ENCODE measurements around the gene PLXNA2.

Gene PLXNA2

DNA sequence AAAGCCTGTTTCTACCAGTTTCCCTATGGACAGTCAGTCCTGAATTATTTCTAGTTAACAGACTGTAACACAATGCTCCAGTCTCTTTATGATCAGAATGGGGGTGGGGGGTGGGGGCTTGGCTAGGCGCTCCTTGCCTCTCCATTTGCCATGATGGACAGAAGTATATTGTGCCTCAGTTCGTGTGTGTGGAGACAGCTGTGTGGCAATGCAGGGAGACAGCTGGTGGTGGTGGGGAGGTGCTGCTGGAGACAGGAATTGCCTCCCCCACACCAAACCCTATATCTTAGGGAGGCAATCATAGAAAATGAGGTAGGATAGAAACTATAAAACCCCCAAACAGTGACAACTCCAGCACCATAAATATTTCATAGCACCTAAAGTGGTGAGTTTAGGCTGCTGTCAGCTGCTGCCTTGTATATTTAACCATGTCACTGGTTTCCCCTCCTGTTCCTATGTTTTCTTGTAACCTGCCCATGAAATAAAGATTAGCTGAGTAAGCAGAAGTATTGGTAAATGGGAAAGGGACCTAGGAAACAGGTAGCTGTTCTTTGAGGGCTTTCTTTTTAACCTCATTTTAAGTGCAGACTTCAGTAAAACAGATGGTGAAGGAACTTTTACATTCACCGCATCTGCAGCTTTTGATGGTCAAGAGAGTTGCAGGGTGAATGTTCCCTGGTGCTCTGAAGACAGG is 3.4 kb downstream of the PLXNA2 start:
- no peak for DNase-seq

DNA sequence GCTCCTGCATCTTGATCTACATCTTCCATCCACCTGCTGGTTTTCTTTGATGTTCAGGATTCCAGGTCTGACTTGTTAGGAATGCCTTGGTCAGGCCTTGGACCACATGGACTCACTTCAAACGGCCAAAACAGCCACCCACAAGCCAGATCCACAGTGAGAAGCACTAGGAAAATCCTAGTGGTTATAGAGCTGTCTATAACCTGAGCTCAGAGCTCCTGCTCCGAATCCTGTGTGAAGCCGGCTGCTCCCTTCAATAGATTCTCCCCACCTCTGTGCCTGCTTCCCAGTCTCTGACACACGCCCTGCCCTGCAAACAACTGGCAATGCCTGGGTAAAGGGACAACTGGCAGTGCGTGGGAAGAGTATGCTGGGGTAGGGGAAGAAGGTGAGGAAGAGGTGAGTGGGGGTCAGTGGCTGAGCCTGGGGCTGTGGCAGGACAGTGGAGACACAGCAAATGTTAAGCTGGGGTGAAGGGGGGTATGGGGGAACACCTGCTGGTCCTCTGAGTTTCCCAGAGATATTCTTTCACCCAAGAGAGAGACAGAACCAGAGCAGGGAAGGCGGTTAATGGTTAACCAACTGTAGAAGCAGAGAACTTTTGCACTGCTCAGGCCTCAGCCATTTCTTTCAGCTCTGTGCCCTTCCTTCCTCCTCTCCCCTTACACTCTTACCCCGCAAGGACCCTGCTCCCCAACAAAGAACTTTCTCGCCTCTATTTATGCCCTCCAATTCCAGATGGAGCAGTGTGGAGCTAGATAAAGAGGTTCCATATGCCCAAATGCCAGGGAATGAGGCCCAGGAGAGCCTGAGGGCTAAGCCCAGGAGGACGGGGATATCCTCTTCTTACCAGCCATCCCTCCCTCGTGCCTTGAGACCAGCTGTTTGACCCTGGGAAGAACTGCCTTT is 4.5 kb downstream of the PLXNA2 start:
- DNase-seq: no peak

DNA sequence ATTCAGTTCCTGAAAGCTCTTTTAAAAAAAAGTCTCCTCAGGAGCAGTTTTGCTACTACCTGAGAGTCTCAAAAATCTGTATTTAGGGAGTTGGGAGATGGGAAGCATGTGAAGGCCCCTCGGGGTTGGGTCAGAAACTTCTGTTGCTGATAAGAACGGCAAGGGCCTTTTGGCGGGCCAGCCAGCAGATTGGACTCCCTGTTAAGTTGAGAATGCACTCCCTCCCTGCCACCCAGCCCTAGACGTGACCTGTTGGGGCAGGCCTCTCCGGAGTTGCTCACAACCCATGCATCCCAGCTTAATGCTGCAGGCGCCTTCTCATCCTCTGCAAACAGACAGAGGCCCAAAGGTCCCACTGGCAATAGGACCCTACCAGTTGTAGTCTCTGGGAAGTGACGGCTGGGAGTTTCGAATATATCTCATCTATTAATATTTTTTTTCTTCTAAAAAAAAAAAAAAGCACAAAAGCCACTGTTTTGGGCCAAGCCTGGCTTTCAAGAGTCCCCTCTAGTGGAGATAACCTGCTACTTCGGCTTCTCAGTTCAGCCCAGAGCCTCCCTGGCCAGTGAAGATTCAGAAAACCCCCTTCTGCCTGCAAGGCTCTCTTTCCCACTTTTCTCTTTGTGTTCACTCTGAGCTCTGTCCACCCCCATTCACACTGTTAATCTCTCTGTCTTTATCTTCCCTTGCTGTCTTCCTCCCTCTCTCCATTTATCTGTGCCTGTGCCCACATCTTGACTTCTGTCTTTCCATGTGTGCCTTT is 5.3 kb downstream of the PLXNA2 start:
- peak; percentile 13 to 28 for DNase-seq

DNA sequence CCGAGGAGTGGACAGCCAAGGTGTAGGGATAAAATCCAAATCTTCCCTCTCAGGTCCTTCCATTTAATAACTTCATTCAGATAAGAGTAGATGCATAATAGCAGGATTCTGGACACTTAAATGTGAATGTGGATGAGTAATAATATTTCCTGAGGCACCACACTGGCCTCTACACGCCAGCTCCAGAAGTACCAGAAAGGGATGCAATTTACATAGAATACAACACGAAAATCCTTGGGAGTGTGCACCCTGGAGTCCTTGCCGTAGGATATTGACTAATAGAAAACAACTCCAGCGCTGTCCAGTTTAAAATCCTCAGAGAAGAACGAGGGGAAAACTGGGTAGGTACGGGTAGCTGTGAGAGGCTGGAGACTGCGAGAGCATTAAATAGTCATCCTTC is 6.9 kb downstream of the PLXNA2 start:
- DNase-seq: no peak

DNA sequence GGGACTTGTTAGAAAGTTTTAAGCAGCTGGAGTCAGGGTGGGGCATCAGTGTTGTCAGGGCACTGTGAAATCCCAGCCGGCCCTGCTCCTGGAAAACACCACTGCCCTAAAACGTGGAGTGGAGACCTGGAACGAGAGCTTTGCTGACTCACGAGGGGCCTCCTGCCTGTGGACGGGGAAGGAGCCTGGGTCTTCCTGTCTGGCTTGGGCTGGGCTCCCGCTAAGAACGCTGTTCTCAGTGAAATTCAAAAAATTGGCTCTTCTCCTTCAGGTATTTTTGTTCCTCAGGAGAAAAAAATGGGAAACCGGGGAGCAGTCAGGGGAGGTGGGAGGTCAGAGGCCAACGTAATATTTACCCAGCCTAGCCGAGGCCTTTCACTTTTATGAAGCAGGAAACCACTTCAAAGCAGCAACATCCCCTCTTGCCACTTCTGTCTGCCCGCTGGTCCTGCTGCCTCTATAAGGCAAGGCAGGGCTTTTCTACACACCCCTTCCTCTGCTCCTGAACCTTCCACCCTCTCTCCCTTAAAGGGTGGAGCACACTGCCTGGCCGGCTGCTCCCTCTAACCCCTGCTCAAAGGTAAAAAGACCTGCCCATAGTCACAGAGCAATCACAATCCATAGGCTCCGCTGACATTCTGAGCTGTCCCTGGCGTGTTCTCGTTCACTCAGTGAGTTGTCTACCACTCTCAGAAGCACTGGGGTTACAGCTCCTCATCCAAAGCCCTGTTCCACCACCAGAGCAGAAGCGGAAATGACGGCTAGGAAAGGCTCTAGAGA is 8.0 kb downstream of the PLXNA2 start:
- no peak for DNase-seq

DNA sequence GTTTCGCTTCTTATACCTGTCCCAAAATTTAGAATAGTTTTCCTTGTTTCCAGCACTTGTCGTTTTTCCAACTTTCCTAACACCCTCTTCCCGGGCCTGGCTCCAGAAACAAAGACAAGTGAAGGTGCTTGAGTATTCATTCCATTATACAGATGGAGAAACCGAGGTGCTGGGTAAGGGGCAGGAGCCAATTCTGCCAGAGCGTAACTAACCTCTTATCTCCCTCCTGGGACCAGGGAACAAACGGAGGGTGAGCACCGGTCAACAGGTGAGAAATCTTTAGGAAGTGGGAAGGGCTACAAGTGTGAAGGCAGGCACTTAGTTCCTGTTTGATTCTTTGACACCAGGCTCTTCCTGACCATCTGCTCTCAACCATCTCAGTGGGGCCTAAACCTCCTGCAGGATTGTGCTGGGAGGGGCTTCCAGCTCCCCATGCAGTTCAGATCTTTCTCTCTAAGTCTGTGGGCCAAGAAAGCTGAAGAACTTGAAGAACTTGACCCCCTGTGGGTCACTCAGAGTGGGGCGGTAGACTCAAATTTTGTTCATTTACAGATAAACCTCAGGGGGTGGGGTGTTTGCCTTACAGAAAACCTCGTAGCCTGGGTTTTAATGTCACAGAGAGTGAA is 8.7 kb downstream of the PLXNA2 start:
- no peak for DNase-seq

DNA sequence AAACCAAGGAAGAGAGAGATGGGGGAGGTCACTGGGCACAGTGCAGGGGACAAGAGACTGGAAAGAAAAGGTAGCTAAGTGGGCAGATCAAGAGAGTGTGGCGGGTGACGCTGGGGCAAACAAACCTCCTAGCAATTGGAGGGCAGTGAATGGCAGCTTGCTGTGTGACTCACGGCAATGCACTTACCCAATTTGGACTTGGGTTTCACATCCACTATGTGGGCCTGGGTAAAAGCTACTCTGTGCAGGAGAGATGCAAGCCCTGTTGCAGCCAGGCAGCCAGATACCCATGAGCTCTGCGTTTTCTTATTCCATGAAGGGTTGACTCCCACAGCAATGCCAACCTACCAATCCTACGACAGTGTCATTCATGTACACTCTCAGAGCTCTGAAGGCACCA is 9.5 kb downstream of the PLXNA2 start:
- no peak for DNase-seq

DNA sequence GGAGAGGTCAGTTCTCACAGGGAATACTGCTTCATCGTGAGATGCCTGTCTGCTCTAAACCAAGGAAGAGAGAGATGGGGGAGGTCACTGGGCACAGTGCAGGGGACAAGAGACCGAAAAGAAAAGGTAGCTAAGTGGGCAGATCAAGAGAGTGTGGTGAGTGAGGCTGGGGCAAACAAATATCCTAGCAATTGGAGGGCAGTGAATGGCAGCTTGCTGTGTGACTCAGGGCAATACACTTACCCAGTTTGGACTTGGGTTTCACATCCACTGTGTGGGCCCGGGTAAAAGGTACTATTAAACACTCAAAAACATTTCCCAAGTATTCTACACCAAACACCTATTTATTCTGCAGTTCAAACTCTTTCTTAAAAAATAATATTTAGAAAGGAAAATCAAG is 10.2 kb downstream of the PLXNA2 start:
- no peak for DNase-seq

DNA sequence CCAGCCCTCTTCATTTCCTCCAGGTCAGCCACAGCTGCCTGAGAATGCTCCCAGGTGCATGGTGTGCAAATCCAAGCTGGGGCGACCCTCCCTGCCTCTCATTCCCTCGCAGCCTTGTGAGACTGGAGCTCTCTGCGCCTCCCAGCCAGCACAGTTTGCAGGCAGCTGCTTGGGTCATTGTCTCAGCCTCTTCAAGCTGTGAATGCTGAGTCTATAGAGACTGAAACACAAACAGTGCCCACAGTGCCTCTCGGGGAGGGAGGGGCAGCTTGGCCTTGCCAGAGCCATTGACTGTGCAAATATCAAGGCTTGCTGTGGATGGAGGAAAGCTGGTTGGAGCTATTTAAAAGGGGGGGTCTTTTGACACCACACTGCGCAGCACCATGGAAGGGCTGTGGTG is 10.6 kb downstream of the PLXNA2 start:
- peak; percentile 97 to 99 for DNase-seq

DNA sequence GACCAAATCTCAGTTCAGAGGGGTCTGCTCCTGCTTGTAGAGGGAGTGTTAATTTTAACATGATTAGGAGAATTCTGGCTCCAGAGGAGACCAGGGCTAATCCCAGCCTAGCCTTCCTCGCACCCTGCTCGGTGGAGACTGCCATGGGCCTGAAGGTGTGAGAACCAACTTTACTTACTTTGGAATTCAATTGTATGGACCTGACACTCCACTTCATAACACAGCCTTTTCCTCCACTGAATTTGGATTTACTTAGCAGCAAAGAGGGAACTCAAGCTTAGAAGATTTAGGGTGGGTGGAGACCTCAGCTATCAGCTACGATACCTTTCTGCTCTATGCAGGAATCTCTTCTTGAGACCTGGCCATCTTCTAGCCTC is 11.5 kb downstream of the PLXNA2 start:
- DNase-seq: no peak

DNA sequence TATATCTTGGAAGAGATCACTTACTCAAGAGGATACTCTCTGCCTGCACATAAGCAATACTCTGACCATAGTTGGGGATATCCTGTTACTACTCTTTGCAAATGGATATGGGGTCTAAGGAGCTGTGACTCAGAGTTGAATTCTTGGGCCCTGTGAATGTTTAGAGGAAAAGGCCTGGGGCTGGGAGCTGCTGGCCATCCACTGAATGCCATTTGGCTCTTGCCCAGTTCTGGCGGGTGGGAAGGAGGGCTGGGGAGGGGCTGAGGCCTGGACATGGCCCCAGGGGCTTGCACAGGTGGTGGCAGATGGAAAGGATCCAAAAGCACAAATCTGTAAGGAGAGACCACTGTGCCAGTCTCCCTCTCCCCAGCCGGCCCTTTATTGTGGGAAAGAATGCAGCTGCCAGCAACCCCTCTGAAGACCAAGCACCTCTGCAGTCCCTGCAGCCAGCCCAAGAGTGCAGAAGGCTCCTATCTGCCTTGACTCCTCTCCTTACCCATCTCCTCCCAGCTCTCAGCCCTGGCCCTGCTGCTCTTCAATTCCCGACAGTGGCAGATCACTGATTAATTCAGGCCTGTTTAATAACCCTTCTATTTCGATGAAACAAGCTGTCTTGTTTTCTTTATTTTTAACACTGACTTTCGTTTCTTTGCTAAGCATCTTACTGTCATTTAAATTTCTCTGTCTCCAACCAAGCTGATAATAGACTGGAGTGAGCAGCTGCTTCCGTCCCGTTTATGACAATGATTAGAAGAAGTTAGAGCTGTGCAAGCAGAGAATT is 12.1 kb downstream of the PLXNA2 start:
- DNase-seq: peak; percentile 64 to 81

DNA sequence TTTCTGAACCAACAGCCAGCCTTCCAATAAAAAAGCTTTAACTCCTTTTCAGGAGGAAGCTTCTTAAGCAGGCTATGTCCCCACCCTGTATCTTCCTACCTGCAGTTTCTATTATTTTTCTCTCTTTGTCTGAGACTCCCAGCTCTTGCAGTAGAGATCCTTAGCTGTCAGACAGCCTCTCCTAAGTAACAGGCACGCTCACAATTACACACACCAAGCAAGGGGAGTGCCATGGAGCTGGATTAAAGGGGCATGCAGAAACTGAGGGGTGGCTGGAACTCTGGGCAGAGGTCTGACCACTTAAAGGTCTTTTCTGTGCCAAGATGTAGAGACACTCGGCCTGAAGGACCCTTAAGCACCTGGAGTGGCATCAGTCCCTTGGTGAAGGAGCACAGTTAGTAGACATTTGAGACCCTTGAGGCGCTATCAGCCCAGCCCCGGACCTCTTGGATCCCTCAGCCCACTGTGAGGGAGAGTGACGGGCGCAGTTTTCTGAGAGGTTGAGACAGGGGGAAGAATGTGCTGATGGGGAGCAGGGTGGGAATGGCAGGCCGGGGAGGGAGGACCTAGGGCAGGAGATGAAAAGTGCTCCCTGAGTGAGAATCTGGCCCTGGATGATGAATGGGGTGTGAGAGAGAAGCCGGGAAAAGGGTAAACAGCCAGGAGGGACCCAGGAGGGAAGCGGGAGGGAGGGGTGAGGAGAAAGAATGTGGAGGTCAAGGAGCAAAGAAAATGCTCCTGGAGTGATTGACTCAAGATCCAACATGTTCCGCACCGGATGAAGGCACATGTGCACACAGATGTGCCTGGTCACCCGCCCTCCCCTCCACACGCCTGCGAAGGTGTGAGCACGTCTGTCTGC is 13.3 kb downstream of the PLXNA2 start:
- no peak for DNase-seq

DNA sequence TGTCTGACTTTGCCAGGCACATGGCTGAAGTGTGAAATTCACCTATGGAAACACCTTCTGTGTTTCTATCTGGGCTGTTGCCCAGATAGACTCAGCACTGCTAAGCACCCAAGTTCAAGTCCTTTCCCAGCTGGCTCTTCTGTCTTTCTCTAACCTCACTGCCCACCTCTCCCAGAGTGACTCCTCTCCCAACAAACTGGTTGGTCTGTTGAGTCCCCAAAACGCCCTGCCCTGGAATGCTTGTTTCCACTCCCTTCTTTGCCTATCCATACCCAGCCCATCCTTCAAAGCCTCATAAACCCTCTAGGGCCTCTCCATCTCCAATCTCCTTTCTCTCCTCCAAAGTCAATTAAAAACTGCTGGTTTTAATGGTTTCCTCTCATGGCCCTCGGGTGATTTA is 15.6 kb downstream of the PLXNA2 start:
- no peak for DNase-seq

DNA sequence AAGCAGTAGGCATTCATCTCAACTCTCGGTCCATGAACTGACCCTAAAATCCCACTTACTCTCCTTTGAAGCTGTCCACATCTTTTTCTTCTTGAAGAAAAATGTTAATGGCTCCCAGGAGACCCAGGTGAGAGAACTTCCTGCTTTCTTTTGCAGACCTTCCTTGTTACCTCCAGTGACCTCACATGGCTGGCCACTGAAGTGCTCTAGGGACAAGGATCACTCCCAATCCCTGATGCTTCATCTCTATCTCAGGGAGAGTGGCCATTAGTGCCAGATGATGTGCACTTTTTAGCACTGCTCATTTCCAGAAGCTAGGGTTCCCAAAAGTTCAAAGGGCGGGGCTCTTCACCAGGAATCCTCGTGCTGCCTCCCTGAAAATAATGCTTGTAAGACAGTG is 16.2 kb downstream of the PLXNA2 start:
- no peak for DNase-seq

DNA sequence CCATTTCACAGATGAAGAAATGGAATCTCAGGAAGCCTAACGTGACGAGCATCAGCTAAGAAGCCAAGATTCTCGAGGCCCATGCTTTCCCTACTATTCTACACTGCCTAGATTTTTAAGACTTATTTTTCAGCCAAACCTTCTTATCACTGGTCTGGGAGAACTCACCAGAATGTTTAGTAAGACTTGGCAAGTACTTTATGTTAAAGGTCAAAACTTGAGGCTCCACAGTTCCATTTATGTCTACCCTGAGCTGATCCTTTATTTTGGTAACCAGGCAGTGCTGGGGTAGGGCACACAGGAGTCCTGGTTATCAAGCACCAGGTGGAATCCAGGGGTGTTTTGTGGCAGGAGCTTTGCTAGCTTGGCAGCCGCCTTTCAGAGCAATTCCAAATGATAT is 16.8 kb downstream of the PLXNA2 start:
- no peak for DNase-seq

DNA sequence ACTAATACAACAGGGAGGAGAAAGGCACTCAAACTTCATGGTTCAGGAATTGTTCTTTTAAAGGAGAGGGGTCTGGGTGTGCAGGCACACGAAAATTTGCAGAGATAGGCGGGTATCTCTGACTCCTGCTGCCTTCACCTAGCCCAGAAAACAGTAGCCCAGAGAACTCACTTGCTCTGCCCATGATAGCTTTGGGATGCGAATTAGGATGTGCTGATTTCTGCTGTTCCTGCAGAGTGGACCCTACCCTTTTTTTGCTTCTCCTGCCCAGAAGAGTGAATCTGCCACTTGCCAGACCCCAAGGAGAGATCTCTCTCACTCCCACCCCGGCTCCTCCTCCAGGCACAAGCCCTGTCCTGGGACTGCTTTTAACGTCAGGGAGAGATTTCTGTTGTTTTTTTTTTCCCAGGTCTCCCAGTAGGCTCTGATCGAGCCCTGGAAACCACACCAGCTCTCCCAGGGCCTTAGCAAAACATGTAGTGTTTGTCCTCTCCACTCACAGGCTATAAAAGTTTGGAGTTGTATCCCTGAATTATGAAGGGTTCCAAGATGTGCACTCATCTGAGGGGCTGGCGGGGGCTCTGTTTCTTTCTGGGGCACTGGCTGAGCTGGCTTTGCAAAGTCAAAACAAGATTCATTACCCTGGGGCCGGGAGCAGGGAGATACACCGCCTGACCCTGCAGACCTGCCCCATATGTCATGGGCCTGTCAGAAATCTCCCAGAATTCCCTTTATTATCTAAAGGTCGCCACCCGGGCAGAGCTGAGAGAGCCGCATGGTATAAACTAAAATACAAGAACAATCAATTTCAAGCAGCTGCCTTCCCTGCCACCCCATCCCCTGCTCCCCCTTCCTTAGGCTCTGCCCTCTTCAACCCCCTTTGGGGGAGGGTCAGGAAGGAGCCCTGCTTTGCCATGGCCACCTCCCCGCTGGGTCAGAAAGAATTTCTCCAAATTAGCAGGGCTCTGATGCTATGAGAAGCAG is 17.9 kb downstream of the PLXNA2 start:
- no peak for DNase-seq

DNA sequence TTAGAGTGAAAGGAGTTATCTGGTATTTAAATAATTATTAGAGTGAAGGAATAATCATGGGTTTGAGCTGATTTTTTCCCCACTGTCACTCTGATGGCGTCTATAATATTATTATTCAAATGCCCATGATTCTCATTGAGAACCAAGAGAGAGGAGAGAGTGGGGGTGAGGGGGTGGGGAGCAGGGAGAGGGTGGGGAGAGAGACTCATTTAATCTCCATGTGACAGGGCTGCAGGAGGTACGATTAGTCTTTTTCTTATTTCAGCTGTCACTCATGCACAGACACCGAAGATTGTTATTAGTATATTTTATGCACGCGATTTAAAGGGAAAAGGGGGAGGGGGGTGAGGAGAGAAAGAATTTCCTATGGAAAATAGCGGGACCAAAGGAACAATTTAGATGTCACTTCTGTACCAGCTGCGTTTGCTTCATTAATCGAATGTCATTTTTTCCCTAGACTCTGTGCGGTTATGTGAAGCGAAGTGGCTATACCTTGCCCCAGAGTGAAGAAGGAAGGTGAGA is 19.9 kb downstream of the PLXNA2 start:
- DNase-seq: no peak

DNA sequence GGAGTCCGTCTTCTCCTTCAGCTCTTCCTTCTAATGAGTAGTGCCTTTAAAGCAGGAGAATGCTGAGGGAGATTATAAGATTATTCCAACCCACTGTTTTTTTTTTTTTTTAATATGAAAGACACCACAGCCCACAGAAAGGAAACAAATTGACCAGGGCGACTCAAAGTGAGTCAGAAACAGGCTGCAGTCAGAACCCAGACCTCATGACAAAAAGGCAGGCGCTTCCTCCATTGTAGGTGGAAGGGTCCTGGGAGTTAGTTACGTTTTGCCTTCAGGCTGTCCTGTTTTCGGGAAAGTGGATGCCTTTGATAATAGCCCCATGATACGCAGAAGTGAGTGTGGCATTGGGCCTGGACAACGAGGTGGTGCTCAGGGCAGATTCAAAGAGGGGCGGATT is 21.0 kb downstream of the PLXNA2 start:
- DNase-seq: no peak
